ENCODE measurements around the gene SUCNR1. TPM values are rescaled to one million over a fixed set of nuclear protein-coding genes. Genes with fewer than 3 reads are reported as not detected.
"Not testable (repeated sequence)": the region's sequence is repeated elsewhere in the genome, so short reads cannot be mapped to it uniquely, and the experiment has no call there.

SUCNR1 gene
- total RNA-seq, 2 donors from 2014 or later = not detected

DNA sequence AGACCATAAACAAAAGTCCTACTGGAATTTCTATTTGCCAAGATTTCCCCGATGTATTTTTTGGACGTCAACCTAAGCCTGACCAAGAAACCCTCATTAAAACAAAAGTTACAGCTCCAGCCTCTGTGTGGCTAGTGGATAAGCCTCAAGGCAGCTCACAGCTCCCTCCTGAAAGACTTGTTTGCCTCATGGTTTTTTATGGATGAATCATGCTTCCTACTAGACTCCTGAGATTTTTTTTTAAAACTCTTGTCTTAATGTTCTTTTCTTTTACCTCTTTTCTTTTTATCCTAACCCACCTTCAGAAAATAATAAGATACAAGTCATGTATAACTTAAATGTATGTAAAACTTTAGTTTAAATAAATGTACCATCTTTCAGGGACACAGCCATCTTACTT is 52.4 kb downstream of the SUCNR1 start:
- Mint-ChIP-seq H3K9me3 (no peaks in the 10 kb centered on the region), H3K4me3 (no peak overlapping the region), H3K4me1 (no peaks in the 10 kb centered on the region), H3K36me3 (ENCODE audit: low read depth) (no peaks in the 10 kb centered on the region), H3K27me3 (peaks cover 4% of the 10 kb centered on the region), H3K27ac (no peak overlapping the region)
- ATAC-seq (replicated peaks) = no peak

DNA sequence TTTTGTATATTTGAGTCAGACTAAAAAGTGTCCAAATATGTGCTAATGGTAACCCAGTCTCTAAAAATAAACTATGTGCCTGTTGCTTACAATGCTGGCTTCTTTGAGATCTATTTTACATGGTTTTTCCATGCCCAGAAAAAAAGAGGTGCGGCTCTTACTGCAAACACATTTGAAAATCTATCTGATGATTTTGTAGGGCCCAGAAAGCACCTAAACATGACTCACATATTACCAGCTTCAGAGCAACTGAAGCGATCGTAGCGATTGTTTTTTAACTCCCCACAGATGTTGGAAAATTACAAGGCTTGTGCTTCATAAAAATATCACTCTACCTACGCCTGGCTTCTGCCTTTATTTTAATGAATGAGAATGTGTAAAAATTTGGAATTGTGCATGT is 53.5 kb downstream of the SUCNR1 start:
- Mint-ChIP-seq H3K4me3 (no peak overlapping the region), H3K9me3 (no peaks in the 10 kb centered on the region), H3K36me3 (ENCODE audit: low read depth) (no peaks in the 10 kb centered on the region), H3K27me3 (peaks cover 4% of the 10 kb centered on the region), H3K4me1 (no peaks in the 10 kb centered on the region), H3K27ac (no peak overlapping the region)
- no peak for ATAC-seq (replicated peaks)

DNA sequence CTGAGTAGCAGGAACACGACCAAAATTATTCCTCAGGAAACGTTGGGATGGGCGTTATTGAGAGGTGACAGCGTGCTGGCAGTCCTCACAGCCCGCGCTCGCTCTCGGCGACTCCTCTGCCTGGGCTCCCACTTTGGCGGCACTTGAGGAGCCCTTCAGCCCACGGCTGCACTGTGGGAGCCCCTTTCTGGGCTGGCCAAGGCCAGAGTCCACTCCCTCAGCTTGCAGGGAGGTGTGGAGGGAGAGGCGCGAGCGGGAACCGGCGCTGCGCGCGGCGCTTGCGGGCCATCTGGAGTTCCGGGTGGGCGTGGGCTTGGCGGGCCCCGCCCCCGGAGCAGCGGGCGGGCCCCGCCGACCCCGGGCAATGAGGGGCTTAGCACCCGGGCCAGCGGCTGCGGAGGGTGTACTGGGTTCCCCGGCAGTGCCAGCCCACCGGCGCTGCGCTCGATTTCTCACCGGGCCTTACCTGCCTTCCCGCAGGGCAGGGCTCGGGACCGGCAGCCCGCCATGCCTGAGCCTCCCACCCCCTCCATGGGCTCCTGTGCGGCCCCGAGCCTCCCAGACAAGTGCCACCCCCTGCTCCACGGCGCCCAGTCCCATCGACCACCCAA is 54.6 kb downstream of the SUCNR1 start:
- H3K36me3 Mint-ChIP-seq (ENCODE audit: low read depth); ATAC-seq (replicated peaks); H3K27ac Mint-ChIP-seq; H3K9me3 Mint-ChIP-seq; H3K27me3 Mint-ChIP-seq; H3K4me1 Mint-ChIP-seq; H3K4me3 Mint-ChIP-seq: not testable (repeated sequence)

DNA sequence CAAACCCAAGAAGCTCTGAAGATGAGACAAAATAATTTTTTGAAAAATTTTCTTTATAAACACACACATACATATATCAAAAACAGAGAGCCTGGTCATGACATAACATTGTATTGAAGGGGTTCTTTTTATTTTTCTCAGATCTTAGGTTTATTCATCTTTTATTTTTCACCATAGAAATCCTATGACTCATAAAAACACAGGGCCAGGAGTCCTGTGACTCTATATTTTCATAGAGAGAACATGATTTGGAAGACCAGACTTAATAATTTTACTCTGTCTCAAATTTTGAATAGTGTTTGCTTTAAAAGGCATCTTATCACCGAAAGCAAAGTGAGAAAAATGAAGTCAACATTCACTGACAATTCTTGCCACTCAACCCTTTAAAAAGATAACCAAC is 57.7 kb downstream of the SUCNR1 start:
- H3K4me3 Mint-ChIP-seq = no peak overlapping the region
- ATAC-seq (replicated peaks) = no peak
- H3K36me3 Mint-ChIP-seq (ENCODE audit: low read depth) = no peaks in the 10 kb centered on the region
- no peak overlapping the region for H3K27ac Mint-ChIP-seq
- H3K27me3 Mint-ChIP-seq = peaks cover 3% of the 10 kb centered on the region
- no peaks in the 10 kb centered on the region for H3K9me3 Mint-ChIP-seq
- H3K4me1 Mint-ChIP-seq = no peaks in the 10 kb centered on the region

DNA sequence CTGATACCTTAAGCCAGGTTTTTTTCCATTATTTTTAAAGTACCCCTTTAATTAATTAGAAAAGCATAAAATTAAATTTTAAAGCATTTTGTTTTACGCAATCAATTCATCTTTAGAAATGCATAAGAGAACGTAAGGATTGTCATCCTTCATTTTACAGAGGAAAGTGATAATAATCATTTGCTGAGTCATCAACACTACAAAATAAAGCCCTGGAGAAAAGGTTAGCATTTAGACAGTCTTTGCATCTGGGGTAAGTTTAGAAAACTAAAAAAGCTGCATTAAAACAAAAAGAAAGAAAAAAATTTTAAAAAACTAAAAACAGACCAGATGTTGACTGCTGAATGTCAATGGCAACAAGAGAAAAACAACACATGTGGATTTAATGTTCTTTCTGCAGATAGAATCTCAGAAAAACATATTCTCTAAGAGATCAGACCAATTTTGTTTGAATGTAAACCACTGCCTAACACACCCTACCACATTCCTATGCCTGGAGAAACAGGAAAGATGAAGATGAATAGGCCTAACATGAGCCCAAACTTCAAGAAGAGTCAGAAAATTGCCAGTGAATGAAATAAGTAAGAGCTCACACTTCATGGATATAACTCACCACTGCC is 59.9 kb downstream of the SUCNR1 start:
- no peak overlapping the region for H3K4me3 Mint-ChIP-seq
- H3K27ac Mint-ChIP-seq = no peak overlapping the region
- no peaks in the 10 kb centered on the region for H3K4me1 Mint-ChIP-seq
- peaks cover 3% of the 10 kb centered on the region for H3K27me3 Mint-ChIP-seq
- no peak for ATAC-seq (replicated peaks)
- no peaks in the 10 kb centered on the region for H3K36me3 Mint-ChIP-seq (ENCODE audit: low read depth)
- H3K9me3 Mint-ChIP-seq = no peaks in the 10 kb centered on the region

Other genes starting within 250 kb of the SUCNR1 start
- gene AADACL2, start 139.7 kb upstream of the SUCNR1 start, total RNA-seq = not detected
- not detected for gene AADAC, start 59.5 kb upstream of the SUCNR1 start, total RNA-seq

All from activated T-helper 17 cell treated with anti-CD3 and anti-CD28 coated beads, Interleukin-2, amount 50 U/mL, for 72 hours (primary cell).